ENCODE measurements around the gene TRMT11. TPM values are rescaled to one million over a fixed set of nuclear protein-coding genes. Genes with fewer than 3 reads are reported as not detected.

The TRMT11 gene
- polyA plus RNA-seq, 3 donors from 2014 or later = 3.0 to 6.0 (median 4.2) TPM

- no peak for DNase-seq
- Mint-ChIP-seq H3K36me3 (peaks cover 0 to 15% (median 12%) of the 10 kb centered on the region in 3 donors), H3K4me3 (no peak overlapping the region), H3K27me3 (ENCODE audit: low read depth in 3 of 3) (peaks cover 0 to 3% (median 0%) of the 10 kb centered on the region in 3 donors), H3K4me1 (no peaks in the 10 kb centered on the region), H3K9me3 (no peaks in the 10 kb centered on the region), H3K27ac (peak overlapping the region in 1 of 6 donors; percentile 17)
These were observed 84.8 kb downstream of the TRMT11 start for GRCh38 chr6:126071000-126071647.

GRCh38 chr6:126072172-126072571 is 85.8 kb downstream of the TRMT11 start:
- peaks cover 0 to 3% (median 0%) of the 10 kb centered on the region in 3 donors for H3K27me3 Mint-ChIP-seq (ENCODE audit: low read depth in 3 of 3)
- no peak overlapping the region for H3K27ac Mint-ChIP-seq
- no peak overlapping the region for H3K4me3 Mint-ChIP-seq
- no peaks in the 10 kb centered on the region for H3K4me1 Mint-ChIP-seq
- H3K36me3 Mint-ChIP-seq = peaks cover 0 to 15% (median 10%) of the 10 kb centered on the region in 3 donors
- H3K9me3 Mint-ChIP-seq = no peaks in the 10 kb centered on the region
- no peak for DNase-seq

- H3K9me3 Mint-ChIP-seq = no peaks in the 10 kb centered on the region
- H3K27me3 Mint-ChIP-seq (ENCODE audit: low read depth in 3 of 3) = peaks cover 0 to 3% (median 0%) of the 10 kb centered on the region in 3 donors
- peaks cover 0 to 18% (median 12%) of the 10 kb centered on the region in 3 donors for H3K36me3 Mint-ChIP-seq
- no peak for DNase-seq
- no peak overlapping the region for H3K27ac Mint-ChIP-seq
- no peaks in the 10 kb centered on the region for H3K4me1 Mint-ChIP-seq
- H3K4me3 Mint-ChIP-seq = no peak overlapping the region
These were observed 86.5 kb downstream of the TRMT11 start for GRCh38 chr6:126072834-126073233.

- no peaks in the 10 kb centered on the region for H3K4me1 Mint-ChIP-seq
- H3K27ac Mint-ChIP-seq = no peak overlapping the region
- H3K9me3 Mint-ChIP-seq = no peaks in the 10 kb centered on the region
- no peak for DNase-seq
- peaks cover 0 to 26% (median 18%) of the 10 kb centered on the region in 3 donors for H3K36me3 Mint-ChIP-seq
- H3K4me3 Mint-ChIP-seq = no peak overlapping the region
- H3K27me3 Mint-ChIP-seq (ENCODE audit: low read depth in 3 of 3) = peaks cover 0 to 2% (median 0%) of the 10 kb centered on the region in 3 donors
These were observed 89.2 kb downstream of the TRMT11 start for GRCh38 chr6:126075335-126076071.

- Mint-ChIP-seq H3K27me3 (ENCODE audit: low read depth in 3 of 3) (peaks cover 0 to 2% (median 0%) of the 10 kb centered on the region in 3 donors), H3K9me3 (no peaks in the 10 kb centered on the region), H3K36me3 (peaks cover 0 to 23% (median 14%) of the 10 kb centered on the region in 3 donors), H3K4me3 (no peak overlapping the region), H3K27ac (no peak overlapping the region), H3K4me1 (no peaks in the 10 kb centered on the region)
- DNase-seq = no peak
These were observed 90.8 kb downstream of the TRMT11 start for GRCh38 chr6:126076992-126077664.

- Mint-ChIP-seq H3K4me1 (no peaks in the 10 kb centered on the region), H3K36me3 (peaks cover 0 to 23% (median 14%) of the 10 kb centered on the region in 3 donors), H3K4me3 (no peak overlapping the region), H3K27me3 (ENCODE audit: low read depth in 3 of 3) (peaks cover 0 to under 1% (median 0%) of the 10 kb centered on the region in 3 donors), H3K9me3 (no peaks in the 10 kb centered on the region), H3K27ac (no peak overlapping the region)
- DNase-seq = no peak
These were observed 91.8 kb downstream of the TRMT11 start for GRCh38 chr6:126077810-126078776.

- Mint-ChIP-seq H3K27ac (no peak overlapping the region), H3K36me3 (peaks cover 0 to 15% (median 7%) of the 10 kb centered on the region in 3 donors)
These were observed 97.5 kb downstream of the TRMT11 start for GRCh38 chr6:126083875-126084274.

GRCh38 chr6:126086560-126086959 is 100.2 kb downstream of the TRMT11 start:
- H3K36me3 Mint-ChIP-seq = peaks cover 0 to 5% (median 5%) of the 10 kb centered on the region in 3 donors
- no peak overlapping the region for H3K27ac Mint-ChIP-seq
- H3K4me3 Mint-ChIP-seq = no peak overlapping the region
- no peaks in the 10 kb centered on the region for H3K4me1 Mint-ChIP-seq
- DNase-seq = no peak
- no peaks in the 10 kb centered on the region for H3K9me3 Mint-ChIP-seq
- no peaks in the 10 kb centered on the region for H3K27me3 Mint-ChIP-seq (ENCODE audit: low read depth in 3 of 3)

More at GRCh38 chr6:126083875-126084274, 97.5 kb downstream of the TRMT11 start:
- no peaks in the 10 kb centered on the region for H3K27me3 Mint-ChIP-seq (ENCODE audit: low read depth in 3 of 3)
- H3K4me3 Mint-ChIP-seq = no peak overlapping the region
- H3K9me3 Mint-ChIP-seq = no peaks in the 10 kb centered on the region
- H3K4me1 Mint-ChIP-seq = no peaks in the 10 kb centered on the region
- DNase-seq = no peak

Other genes with a start within 250 kb of the TRMT11 start
- gene HEY2, start 236.9 kb upstream of the TRMT11 start, polyA plus RNA-seq = 1 to 10 TPM in 1 of 3 donors, under 1 TPM in 2; 0.72 to 2.1 (median 0.76) TPM
- 10 to 100 TPM; 10.2 to 48.1 (median 16.1) TPM for gene NCOA7, start 195.6 kb upstream of the TRMT11 start, polyA plus RNA-seq
- 10 to 100 TPM in 1 of 3 donors, 1 to 10 TPM in 2; 3.7 to 10.3 (median 6.6) TPM for gene HINT3, start 29.8 kb upstream of the TRMT11 start, polyA plus RNA-seq